GM18498 (cell line): ENCODE results near the gene HM13.
"Not testable (repeated sequence)": the region's sequence is repeated elsewhere in the genome, so short reads cannot be mapped to it uniquely, and the experiment has no call there.

Experiments
- ATAC-seq: cut with Tn5 transposase; IDR thresholded peaks from one replicate; pipeline ENCODE4 v1.9.1; 2021; ENCODE audit warnings: mild to moderate bottlenecking, moderate library complexity; ENCODE audit not compliant: unreplicated experiment

Gene HM13

DNA sequence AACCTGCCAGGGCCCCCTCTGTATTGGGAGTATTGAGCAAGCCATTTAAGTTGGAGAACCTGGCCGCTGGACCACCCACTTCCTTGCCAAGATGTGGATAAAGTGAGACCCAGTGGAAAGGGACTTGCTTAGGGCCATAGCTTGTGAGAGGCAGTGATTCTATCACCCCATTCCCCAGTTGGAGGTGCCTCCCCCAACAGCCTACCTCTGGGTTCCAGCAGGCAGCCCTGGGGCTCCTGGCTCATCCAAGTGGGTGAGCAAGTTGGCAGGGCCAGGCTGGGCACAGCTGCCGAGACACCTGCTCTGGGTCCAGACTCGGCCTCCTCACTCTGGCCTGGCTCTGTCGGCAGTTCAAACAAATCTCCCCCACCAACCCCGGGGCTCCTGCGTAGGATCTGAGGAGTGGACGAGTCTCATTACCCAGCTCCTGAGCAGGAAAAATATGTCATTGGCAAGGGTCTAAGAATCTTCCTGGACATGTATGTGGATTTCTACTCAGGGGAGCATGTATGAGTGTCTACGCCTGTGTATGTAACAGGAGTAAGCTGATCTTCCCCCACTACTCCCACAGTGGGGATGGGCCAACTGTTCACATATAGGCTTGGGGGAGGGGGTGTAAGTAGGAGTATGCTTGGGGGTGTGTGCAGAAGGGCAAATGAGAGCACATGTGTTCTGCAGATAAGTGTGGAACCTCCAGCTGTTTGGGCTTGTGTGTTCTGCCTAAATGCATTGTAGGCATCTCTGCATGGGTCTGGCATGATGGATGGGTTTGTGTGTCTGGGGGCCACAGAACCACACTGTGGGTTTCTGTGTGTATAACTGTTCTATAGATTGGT, 92.8 kb downstream of the HM13 start:
- ATAC-seq: no peak

DNA sequence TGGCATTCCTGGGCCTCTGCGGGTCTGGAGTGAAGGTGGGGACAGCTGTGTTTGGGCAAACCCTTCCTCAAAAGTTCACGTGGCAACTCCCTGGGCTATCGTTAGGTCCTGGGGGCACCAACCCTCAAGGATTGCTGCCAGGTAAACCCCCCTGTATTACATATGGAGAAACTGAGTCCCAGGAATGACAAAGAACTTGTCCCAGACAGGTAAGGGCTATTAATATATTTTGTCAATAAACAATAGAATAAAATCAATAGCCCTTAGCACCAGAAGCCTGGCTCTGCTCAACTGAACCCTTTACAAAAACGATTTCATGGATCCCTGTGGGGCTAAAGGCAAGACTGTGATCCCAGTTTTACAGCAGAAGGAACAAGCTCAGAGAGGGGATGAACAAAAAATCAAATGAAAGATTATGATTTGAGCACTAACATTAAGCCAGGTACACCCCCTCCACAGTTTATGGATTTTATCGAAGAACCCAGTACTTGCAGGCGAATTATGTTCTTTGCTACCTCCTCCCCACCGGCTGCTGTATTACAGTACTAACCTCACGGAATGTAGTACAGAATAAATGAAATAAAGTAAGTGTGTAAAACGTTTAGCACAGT, 93.5 kb downstream of the HM13 start:
- no peak for ATAC-seq

GRCh38 chr20:31608251-31608945, 94.2 kb downstream of the HM13 start:
- no peak for ATAC-seq

- not testable (repeated sequence) for ATAC-seq
These were observed 98.0 kb downstream of the HM13 start for GRCh38 chr20:31612271-31612640.

GRCh38 chr20:31615416-31615815, 101.2 kb downstream of the HM13 start:
- no peak for ATAC-seq

DNA sequence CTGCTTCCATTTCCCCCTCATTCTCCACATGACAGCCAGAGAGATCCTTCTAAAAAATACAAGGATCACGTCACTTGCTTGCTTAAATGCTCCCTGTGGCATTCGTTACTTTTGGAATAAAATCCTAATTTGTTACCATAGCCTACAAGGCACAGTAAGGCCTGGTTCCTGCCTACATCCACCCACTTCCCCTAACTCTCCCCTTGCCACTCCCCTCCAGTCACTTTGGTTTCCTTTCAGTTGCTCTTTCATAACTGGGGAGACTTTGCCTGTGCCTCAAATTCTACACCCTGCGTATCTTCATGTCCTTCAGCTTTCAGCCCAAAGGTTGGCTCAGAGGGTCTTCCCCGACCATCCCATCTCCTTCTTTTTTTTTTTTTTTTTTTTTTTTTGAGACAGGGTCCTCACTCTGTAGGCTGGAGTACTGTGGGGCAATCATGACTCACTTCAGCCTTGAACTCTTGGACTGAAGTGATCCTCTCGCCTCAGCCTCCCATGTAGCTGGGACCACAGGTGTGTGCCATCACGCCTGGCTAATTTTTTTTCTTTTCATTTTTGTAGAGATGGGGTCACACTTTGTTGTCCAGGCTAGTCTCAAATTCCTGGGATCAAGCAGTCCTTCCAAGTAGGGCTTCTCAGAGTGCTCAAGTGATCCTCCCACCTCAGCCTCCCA, 103.3 kb downstream of the HM13 start:
- peak; percentile 48 for ATAC-seq
